GM23338 (cell line): ENCODE measurements around the gene ZBTB7B. TPM values are rescaled to one million over a fixed set of nuclear protein-coding genes. Genes with fewer than 3 reads are reported as not detected.

Source experiments
- ATAC-seq: fragments of 200-7000 bp; cut with Tn5 transposase; 3 replicates; pipeline ENCODE4 v1.9.1; 2020
- DNase-seq: peaks from one replicate; pipeline ENCODE4 v3.0.0-alpha.2; 2015; ENCODE audit warnings: low spot score
- H2AFZ ChIP-seq: fragments of 200-600 bp; sonication (generic); 2 replicates; pipeline ENCODE4 v1.8.0; 2016; ENCODE audit warnings: antibody characterized with exemption, mild to moderate bottlenecking, moderate library complexity
- H3F3A ChIP-seq: fragments of 200-600 bp; sonication (generic); replicated peaks from 2 replicates; pipeline ENCODE4 v1.8.0; 2017; ENCODE audit warnings: antibody characterized with exemption, mixed run types, low read depth
- H3K27ac ChIP-seq: fragments of 200-600 bp; sonication (generic); 2 replicates; pipeline ENCODE4 v1.6.1; 2016; ENCODE audit warnings: low read depth
- H3K27me3 ChIP-seq: fragments of 200-600 bp; sonication (generic); 2 replicates; pipeline ENCODE4 v1.8.0; 2016; ENCODE audit warnings: mild to moderate bottlenecking, mixed run types, moderate library complexity; ENCODE audit not compliant: insufficient read depth
- H3K36me3 ChIP-seq: fragments of 200-600 bp; sonication (generic); 2 replicates; pipeline ENCODE4 v1.8.0; 2016; ENCODE audit warnings: mild to moderate bottlenecking; ENCODE audit not compliant: insufficient read depth
- H3K4me1 ChIP-seq: fragments of 200-600 bp; sonication (generic); 2 replicates; pipeline ENCODE4 v1.8.0; 2016; ENCODE audit warnings: mild to moderate bottlenecking, moderate library complexity; ENCODE audit not compliant: insufficient read depth
- H3K4me2 ChIP-seq: fragments of 200-600 bp; sonication (generic); 2 replicates; pipeline ENCODE4 v1.7.1; 2017; ENCODE audit warnings: mixed run types
- H3K4me3 ChIP-seq: fragments of 200-600 bp; sonication (generic); 2 replicates; pipeline ENCODE4 v1.6.1; 2016; ENCODE audit warnings: mixed run types
- H3K79me2 ChIP-seq: fragments of 200-600 bp; sonication (generic); replicated peaks from 2 replicates; pipeline ENCODE4 v1.8.0; 2017; ENCODE audit warnings: mild to moderate bottlenecking; ENCODE audit not compliant: insufficient read depth
- H3K9me2 ChIP-seq: fragments of 200-600 bp; sonication (generic); 2 replicates; pipeline ENCODE4 v1.8.0; 2017; ENCODE audit not compliant: insufficient read depth
- H4K20me1 ChIP-seq: fragments of 200-600 bp; sonication (generic); replicated peaks from 2 replicates; pipeline ENCODE4 v1.8.0; 2017; ENCODE audit warnings: mild to moderate bottlenecking; ENCODE audit not compliant: insufficient read depth
- H3K27ac Mint-ChIP-seq: 2 replicates; pipeline ENCODE4 v1.8.0; 2020; ENCODE audit warnings: inconsistent platforms, mild to moderate bottlenecking, moderate library complexity, mixed read lengths
- H3K27me3 Mint-ChIP-seq: 3 replicates; pipeline ENCODE4 v1.8.0; 2022; ENCODE audit warnings: low read depth, mild to moderate bottlenecking, moderate library complexity, mixed read lengths, inconsistent platforms; ENCODE audit not compliant: insufficient read depth, poor library complexity
- H3K36me3 Mint-ChIP-seq: 3 replicates; pipeline ENCODE4 v1.8.0; 2021; ENCODE audit warnings: low read depth, mild to moderate bottlenecking, inconsistent platforms, moderate library complexity, mixed read lengths
- H3K4me1 Mint-ChIP-seq: 3 replicates; pipeline ENCODE4 v1.8.0; 2020; ENCODE audit warnings: mild to moderate bottlenecking, inconsistent platforms, mixed read lengths
- H3K4me3 Mint-ChIP-seq: 3 replicates; pipeline ENCODE4 v1.8.0; 2021; ENCODE audit warnings: moderate library complexity, mild to moderate bottlenecking, inconsistent platforms, mixed read lengths
- H3K9me3 Mint-ChIP-seq: 3 replicates; pipeline ENCODE4 v1.8.0; 2020; ENCODE audit warnings: moderate library complexity, mild to moderate bottlenecking, inconsistent platforms, mixed read lengths
- CREB1 ChIP-seq: fragments of 250-450 bp; sonication (Bioruptor Pico); IDR thresholded peaks from 2 replicates; pipeline ENCODE4 v1.5.0; 2020; ENCODE audit warnings: low read depth, mild to moderate bottlenecking, moderate library complexity
- EZH2 ChIP-seq: fragments of 200-600 bp; sonication (generic); IDR thresholded peaks from one replicate; pipeline ENCODE4 v1.8.0; 2017; ENCODE audit warnings: antibody characterized with exemption, mild to moderate bottlenecking, low read depth; ENCODE audit not compliant: unreplicated experiment
- EZH2phosphoT487 ChIP-seq: fragments of 200-600 bp; sonication (generic); IDR thresholded peaks from one replicate; pipeline ENCODE4 v1.8.1; 2018; ENCODE audit warnings: antibody characterized with exemption; ENCODE audit not compliant: unreplicated experiment
- NANOG ChIP-seq: IDR thresholded peaks from 2 replicates; pipeline ENCODE4 v1.6.1; 2016; ENCODE audit warnings: antibody characterized with exemption, borderline replicate concordance
- POLR2AphosphoS5 ChIP-seq: IDR thresholded peaks from 2 replicates; pipeline ENCODE4 v1.6.1; 2016; ENCODE audit warnings: antibody characterized with exemption, low read depth
- STAT1 ChIP-seq: IDR thresholded peaks from one replicate; pipeline ENCODE4 v1.6.1; 2016; ENCODE audit warnings: antibody characterized with exemption; ENCODE audit not compliant: unreplicated experiment
- ZNF331 ChIP-seq: fragments of 250-450 bp; sonication (Bioruptor Pico); IDR thresholded peaks from 2 replicates; pipeline ENCODE4 v1.5.0; 2020; ENCODE audit warnings: low read depth, mild to moderate bottlenecking, moderate library complexity
- polyA plus RNA-seq: library from polyadenylated mRNA; unstranded; fragments of >200 nt; fragmentation: Nextera tagmentation; extraction: Ambion mirVana; gene quantifications from 2 replicates; pipeline ENCODE4 v1.2.1, GENCODE V29; 2016
- total RNA-seq: library from RNA; depleted of rRNA; stranded (reverse); fragments of >200 nt; shearing (Covaris generic); gene quantifications from 2 replicates; pipeline ENCODE4 v1.2.3, GENCODE V29; 2014
- TF ChIP-seq, protein P1 (sequence below): IDR thresholded peaks from 2 replicates; pipeline ENCODE4 v1.6.1; 2016; ENCODE audit warnings: antibody characterized with exemption
- TF ChIP-seq, protein P2 (sequence below), 2 experiments: fragments of 200-600 bp in 1 of 2; sonication (generic) in 1 of 2; conservative IDR thresholded peaks; 2 replicates each; pipeline versions ENCODE4 v1.5.1 to v1.6.1; 2016 to 2017; ENCODE audit warnings: antibody characterized with exemption in 2 of 2, low read depth in 2 of 2, mild to moderate bottlenecking in 2 of 2, moderate library complexity in 1 of 2
- TF ChIP-seq, protein P3 (sequence below): fragments of 250-450 bp; sonication (Bioruptor Pico); IDR thresholded peaks from 2 replicates; pipeline ENCODE4 v1.5.0; 2020; ENCODE audit warnings: mild to moderate bottlenecking, moderate library complexity

ZBTB7B gene
- total and polyA plus RNA-seq, 2 experiments from 2014 or later: 3.6 to 32.6 TPM

DNA sequence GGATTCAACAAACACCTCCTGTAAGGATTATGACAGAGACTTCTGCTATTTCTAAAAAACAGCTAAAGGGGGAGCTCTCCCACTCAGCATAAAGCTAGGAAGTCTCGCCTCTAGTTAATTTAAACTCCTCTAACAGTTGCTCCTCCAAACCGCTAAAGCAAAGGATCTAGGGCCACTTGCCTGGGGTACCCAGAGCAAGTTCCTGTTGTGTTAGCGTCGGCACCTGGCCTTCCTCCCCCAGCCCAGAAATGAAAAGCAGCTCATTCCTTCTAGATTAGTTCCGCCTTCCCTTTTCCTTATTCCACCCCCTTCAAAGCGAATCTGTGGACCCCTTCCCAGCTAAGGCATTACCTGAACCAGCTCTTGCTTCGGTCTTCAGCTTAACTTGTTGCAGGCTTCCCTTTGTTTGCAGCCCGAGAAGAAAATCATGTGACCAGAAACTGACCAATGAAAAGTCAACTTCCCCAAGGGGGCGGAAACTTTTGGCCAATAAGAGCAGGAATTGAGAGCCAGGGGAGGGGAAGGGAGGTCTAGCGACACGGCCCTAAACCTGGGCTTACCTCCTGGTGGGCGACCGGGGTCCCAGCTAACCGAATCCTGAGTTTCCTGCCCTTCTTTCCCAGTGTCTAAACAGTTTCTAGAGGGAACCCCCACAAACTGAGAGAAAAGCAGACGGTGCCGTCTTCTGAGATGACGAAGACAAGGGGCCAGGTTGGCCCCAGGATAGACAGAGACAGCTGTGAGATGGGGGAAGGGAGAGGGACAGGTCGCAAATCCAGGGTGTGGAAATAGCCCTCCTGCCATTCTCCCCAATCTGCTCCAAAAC, 46.7 kb upstream of the ZBTB7B start, which contains the start of gene PBXIP1:
Gene PBXIP1 (minus strand): TSS at position 382 of the 826 bp plus-strand sequence. CDS start 2,378 bp downstream, outside the sequence.
- peaks cover 37% of the 10 kb centered on the region for H3K4me1 ChIP-seq
- TF ChIP-seq, protein P1, sequence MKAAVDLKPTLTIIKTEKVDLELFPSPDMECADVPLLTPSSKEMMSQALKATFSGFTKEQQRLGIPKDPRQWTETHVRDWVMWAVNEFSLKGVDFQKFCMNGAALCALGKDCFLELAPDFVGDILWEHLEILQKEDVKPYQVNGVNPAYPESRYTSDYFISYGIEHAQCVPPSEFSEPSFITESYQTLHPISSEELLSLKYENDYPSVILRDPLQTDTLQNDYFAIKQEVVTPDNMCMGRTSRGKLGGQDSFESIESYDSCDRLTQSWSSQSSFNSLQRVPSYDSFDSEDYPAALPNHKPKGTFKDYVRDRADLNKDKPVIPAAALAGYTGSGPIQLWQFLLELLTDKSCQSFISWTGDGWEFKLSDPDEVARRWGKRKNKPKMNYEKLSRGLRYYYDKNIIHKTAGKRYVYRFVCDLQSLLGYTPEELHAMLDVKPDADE: no peak
- TF ChIP-seq NANOG: no peak
- no peak for TF ChIP-seq ZNF331 (CRISPR knock-in tag)
- TF ChIP-seq, protein P2, sequence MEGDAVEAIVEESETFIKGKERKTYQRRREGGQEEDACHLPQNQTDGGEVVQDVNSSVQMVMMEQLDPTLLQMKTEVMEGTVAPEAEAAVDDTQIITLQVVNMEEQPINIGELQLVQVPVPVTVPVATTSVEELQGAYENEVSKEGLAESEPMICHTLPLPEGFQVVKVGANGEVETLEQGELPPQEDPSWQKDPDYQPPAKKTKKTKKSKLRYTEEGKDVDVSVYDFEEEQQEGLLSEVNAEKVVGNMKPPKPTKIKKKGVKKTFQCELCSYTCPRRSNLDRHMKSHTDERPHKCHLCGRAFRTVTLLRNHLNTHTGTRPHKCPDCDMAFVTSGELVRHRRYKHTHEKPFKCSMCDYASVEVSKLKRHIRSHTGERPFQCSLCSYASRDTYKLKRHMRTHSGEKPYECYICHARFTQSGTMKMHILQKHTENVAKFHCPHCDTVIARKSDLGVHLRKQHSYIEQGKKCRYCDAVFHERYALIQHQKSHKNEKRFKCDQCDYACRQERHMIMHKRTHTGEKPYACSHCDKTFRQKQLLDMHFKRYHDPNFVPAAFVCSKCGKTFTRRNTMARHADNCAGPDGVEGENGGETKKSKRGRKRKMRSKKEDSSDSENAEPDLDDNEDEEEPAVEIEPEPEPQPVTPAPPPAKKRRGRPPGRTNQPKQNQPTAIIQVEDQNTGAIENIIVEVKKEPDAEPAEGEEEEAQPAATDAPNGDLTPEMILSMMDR (conservative IDR thresholded peaks at IDR 0.05; ENCODE audit: low read depth in 2 of 2): peak; percentile 25 to 30
- TF ChIP-seq POLR2AphosphoS5: peak; percentile 58; the same call in 1 of the 2 replicates
- peak; percentile 18; the same call in 1 of the 2 replicates for TF ChIP-seq CREB1
- no peak for TF ChIP-seq EZH2phosphoT487
- no peak for TF ChIP-seq STAT1
- H2AFZ ChIP-seq: no peak within 1 kb of the TSS

DNA sequence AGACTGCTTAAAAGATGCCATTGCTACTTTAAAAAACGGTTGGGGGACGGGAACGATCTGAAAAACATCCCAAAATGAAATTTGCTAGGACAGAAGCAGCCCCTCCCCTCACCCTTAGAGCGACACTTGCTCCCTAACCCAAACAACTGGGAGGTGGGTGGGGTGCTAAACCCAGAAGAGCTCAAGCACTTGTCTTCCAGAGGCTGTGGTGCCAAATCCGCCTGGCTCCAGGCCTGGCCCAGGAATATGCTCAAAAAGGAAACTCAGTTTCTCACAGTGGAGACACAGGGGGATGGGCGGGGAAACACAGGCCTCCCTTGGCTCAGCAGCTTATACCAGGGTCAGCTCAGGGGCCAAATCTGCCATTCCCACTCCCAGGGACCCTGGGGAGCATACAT, 46.1 kb upstream of the ZBTB7B start:
- H3F3A ChIP-seq: peaks cover 24% of the 10 kb centered on the region
- H3K4me2 ChIP-seq: peak overlapping the region; percentile 82
- no peaks in the 10 kb centered on the region for H3K36me3 ChIP-seq
- DNase-seq: no peak
- peak; percentile 24 for ATAC-seq
- peaks cover 13% of the 10 kb centered on the region for H3K79me2 ChIP-seq
- peaks cover 19% of the 10 kb centered on the region for H4K20me1 ChIP-seq
- no peak overlapping the region for H3K27ac ChIP-seq
- H3K27me3 ChIP-seq: no peaks in the 10 kb centered on the region
- H3K9me2 ChIP-seq: no peaks in the 10 kb centered on the region
- Mint-ChIP-seq H3K4me1 (peaks cover 63% of the 10 kb centered on the region), H3K9me3 (no peaks in the 10 kb centered on the region), H3K4me3 (peak overlapping the region; percentile 90), H3K27ac (peak overlapping the region; percentile 98), H3K27me3 (peaks cover 38% of the 10 kb centered on the region), H3K36me3 (peaks cover 24% of the 10 kb centered on the region)
- no peak overlapping the region for H2AFZ ChIP-seq
- H3K4me3 ChIP-seq: peak overlapping the region; percentile 50
- H3K4me1 ChIP-seq: peaks cover 38% of the 10 kb centered on the region
- no peak for TF ChIP-seq STAT1
- TF ChIP-seq ZNF331 (CRISPR knock-in tag): no peak
- TF ChIP-seq, protein P3, sequence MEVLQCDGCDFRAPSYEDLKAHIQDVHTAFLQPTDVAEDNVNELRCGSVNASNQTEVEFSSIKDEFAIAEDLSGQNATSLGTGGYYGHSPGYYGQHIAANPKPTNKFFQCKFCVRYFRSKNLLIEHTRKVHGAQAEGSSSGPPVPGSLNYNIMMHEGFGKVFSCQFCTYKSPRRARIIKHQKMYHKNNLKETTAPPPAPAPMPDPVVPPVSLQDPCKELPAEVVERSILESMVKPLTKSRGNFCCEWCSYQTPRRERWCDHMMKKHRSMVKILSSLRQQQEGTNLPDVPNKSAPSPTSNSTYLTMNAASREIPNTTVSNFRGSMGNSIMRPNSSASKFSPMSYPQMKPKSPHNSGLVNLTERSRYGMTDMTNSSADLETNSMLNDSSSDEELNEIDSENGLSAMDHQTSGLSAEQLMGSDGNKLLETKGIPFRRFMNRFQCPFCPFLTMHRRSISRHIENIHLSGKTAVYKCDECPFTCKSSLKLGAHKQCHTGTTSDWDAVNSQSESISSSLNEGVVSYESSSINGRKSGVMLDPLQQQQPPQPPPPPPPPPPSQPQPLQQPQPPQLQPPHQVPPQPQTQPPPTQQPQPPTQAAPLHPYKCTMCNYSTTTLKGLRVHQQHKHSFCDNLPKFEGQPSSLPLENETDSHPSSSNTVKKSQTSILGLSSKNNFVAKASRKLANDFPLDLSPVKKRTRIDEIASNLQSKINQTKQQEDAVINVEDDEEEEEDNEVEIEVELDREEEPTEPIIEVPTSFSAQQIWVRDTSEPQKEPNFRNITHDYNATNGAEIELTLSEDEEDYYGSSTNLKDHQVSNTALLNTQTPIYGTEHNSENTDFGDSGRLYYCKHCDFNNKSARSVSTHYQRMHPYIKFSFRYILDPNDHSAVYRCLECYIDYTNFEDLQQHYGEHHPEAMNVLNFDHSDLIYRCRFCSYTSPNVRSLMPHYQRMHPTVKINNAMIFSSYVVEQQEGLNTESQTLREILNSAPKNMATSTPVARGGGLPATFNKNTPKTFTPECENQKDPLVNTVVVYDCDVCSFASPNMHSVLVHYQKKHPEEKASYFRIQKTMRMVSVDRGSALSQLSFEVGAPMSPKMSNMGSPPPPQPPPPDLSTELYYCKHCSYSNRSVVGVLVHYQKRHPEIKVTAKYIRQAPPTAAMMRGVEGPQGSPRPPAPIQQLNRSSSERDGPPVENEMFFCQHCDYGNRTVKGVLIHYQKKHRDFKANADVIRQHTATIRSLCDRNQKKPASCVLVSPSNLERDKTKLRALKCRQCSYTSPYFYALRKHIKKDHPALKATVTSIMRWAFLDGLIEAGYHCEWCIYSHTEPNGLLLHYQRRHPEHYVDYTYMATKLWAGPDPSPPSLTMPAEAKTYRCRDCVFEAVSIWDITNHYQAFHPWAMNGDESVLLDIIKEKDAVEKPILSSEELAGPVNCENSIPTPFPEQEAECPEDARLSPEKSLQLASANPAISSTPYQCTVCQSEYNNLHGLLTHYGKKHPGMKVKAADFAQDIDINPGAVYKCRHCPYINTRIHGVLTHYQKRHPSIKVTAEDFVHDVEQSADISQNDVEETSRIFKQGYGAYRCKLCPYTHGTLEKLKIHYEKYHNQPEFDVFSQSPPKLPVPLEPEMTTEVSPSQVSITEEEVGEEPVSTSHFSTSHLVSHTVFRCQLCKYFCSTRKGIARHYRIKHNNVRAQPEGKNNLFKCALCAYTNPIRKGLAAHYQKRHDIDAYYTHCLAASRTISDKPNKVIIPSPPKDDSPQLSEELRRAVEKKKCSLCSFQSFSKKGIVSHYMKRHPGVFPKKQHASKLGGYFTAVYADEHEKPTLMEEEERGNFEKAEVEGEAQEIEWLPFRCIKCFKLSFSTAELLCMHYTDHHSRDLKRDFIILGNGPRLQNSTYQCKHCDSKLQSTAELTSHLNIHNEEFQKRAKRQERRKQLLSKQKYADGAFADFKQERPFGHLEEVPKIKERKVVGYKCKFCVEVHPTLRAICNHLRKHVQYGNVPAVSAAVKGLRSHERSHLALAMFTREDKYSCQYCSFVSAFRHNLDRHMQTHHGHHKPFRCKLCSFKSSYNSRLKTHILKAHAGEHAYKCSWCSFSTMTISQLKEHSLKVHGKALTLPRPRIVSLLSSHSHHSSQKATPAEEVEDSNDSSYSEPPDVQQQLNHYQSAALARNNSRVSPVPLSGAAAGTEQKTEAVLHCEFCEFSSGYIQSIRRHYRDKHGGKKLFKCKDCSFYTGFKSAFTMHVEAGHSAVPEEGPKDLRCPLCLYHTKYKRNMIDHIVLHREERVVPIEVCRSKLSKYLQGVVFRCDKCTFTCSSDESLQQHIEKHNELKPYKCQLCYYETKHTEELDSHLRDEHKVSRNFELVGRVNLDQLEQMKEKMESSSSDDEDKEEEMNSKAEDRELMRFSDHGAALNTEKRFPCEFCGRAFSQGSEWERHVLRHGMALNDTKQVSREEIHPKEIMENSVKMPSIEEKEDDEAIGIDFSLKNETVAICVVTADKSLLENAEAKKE (CRISPR knock-in tag): no peak
- TF ChIP-seq EZH2: no peak

More for the DNA sequence above, 46.7 kb upstream of the ZBTB7B start, which contains the start of gene PBXIP1:
- peak; percentile 83 for ATAC-seq
- H3K4me3 Mint-ChIP-seq: peak within 1 kb of the TSS; percentile 90
- no peaks in the 10 kb centered on the region for H3K9me3 Mint-ChIP-seq
- H3K4me1 Mint-ChIP-seq: peaks cover 61% of the 10 kb centered on the region
- Histone ChIP-seq H3K4me2 (peak within 1 kb of the TSS; percentile 82), H3K4me3 (peak within 1 kb of the TSS; percentile 50), H3K27me3 (no peaks in the 10 kb centered on the region), H3K79me2 (peaks cover 12% of the 10 kb centered on the region), H3F3A (peaks cover 20% of the 10 kb centered on the region), H4K20me1 (peaks cover 18% of the 10 kb centered on the region), H3K27ac (peak within 1 kb of the TSS; percentile 88), H3K36me3 (no peaks in the 10 kb centered on the region), H3K9me2 (no peaks in the 10 kb centered on the region)
- H3K27me3 Mint-ChIP-seq: peaks cover 37% of the 10 kb centered on the region
- peaks cover 21% of the 10 kb centered on the region for H3K36me3 Mint-ChIP-seq
- peak within 1 kb of the TSS; percentile 98 for H3K27ac Mint-ChIP-seq
- peak; percentile 99 for DNase-seq
